LNCaP clone FGC (cell line): ENCODE data around the gene CLEC16A.

Experiments
- DNase-seq: peaks from one replicate; pipeline ENCODE4 v3.0.0-alpha.2; 2011; ENCODE audit warnings: low read depth
- H3K4me3 ChIP-seq: 2 replicates; pipeline ENCODE4 v1.5.1; 2011; ENCODE audit warnings: mild to moderate bottlenecking, low read depth, low read length, control low read depth
- CTCF ChIP-seq: IDR thresholded peaks from 2 replicates; pipeline ENCODE4 v1.5.1; 2012; ENCODE audit warnings: mild to moderate bottlenecking; ENCODE audit not compliant: control insufficient read depth, insufficient read depth; ENCODE audit errors: extremely low read depth

The CLEC16A gene

GRCh38 chr16:11078812-11079459, 134.6 kb downstream of the CLEC16A start:
- no peak for DNase-seq
- TF ChIP-seq CTCF = no peak

GRCh38 chr16:11079652-11080187, 135.4 kb downstream of the CLEC16A start:
- no peak for DNase-seq
- no peak for TF ChIP-seq CTCF

More at GRCh38 chr16:11078812-11079459, 134.6 kb downstream of the CLEC16A start:
- H3K4me3 ChIP-seq = no peak overlapping the region

GRCh38 chr16:11080327-11080967, 136.1 kb downstream of the CLEC16A start:
- no peak for TF ChIP-seq CTCF
- DNase-seq = no peak
- H3K4me3 ChIP-seq = no peak overlapping the region

More at GRCh38 chr16:11079652-11080187, 135.4 kb downstream of the CLEC16A start:
- H3K4me3 ChIP-seq = no peak overlapping the region

GRCh38 chr16:11080999-11081630, 136.8 kb downstream of the CLEC16A start:
- no peak overlapping the region for H3K4me3 ChIP-seq
- DNase-seq = no peak
- no peak for TF ChIP-seq CTCF

GRCh38 chr16:11082108-11082859, 137.9 kb downstream of the CLEC16A start:
- DNase-seq = no peak
- no peak for TF ChIP-seq CTCF

GRCh38 chr16:11082860-11083388, 138.6 kb downstream of the CLEC16A start:
- no peak for TF ChIP-seq CTCF
- no peak for DNase-seq
- no peak overlapping the region for H3K4me3 ChIP-seq

More at GRCh38 chr16:11082108-11082859, 137.9 kb downstream of the CLEC16A start:
- no peak overlapping the region for H3K4me3 ChIP-seq
